ENCODE data around the gene MEX3B.
A peak's percentile ranks its signal among the peaks of the same experiment; 100 is the strongest.

The MEX3B gene

DNA sequence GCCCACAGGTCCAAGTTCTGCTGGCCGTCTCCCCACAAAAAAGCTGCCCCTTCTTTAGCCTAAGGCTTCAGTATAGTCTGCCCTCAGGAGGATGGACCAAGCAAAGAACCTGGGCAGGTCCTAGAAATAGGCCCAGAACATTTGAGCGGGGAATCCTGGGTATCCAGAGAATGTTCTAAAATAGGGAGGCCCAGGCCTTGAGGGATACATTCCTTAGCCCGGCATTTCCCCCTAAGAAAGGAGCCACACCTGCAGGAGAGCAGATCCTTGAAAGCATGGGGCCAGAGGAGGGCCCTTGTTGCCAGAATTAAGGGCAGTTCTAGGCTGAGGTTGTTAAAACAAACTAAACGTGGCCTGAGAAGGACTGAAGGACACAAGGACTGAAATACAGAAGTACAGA is 20.6 kb upstream of the MEX3B start:
- Mint-ChIP-seq H3K27ac (no peak overlapping the region), H3K4me3 (no peak overlapping the region), H3K9me3 (no peaks in the 10 kb centered on the region), H3K4me1 (peaks cover 27% of the 10 kb centered on the region), H3K36me3 (ENCODE audit: low read depth) (no peaks in the 10 kb centered on the region), H3K27me3 (ENCODE audit: low read depth, poor library complexity) (peaks cover 15% of the 10 kb centered on the region)
- TF ChIP-seq, protein P1, sequence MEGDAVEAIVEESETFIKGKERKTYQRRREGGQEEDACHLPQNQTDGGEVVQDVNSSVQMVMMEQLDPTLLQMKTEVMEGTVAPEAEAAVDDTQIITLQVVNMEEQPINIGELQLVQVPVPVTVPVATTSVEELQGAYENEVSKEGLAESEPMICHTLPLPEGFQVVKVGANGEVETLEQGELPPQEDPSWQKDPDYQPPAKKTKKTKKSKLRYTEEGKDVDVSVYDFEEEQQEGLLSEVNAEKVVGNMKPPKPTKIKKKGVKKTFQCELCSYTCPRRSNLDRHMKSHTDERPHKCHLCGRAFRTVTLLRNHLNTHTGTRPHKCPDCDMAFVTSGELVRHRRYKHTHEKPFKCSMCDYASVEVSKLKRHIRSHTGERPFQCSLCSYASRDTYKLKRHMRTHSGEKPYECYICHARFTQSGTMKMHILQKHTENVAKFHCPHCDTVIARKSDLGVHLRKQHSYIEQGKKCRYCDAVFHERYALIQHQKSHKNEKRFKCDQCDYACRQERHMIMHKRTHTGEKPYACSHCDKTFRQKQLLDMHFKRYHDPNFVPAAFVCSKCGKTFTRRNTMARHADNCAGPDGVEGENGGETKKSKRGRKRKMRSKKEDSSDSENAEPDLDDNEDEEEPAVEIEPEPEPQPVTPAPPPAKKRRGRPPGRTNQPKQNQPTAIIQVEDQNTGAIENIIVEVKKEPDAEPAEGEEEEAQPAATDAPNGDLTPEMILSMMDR (IDR thresholded peaks at IDR 0.05): no peak
- no peak for DNase-seq

DNA sequence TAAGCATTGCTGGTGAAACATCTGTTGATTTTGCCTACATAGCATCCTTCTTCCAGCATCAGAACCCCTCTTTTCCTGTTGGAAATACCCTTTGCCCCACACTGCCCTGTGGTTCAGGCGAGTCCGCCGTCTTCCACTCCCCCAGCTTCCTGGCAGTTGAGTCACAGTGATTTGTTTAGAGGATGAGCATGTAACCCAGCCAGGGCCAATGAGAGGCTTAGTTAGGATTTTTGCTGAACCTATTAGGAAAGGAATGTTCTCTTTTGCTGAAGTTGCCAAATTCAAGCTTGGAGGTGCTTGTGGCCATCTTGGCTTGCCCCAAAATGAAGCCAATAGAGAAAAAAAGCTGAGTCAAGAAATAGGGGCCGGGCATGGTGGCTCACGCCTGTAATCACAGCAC is 19.0 kb upstream of the MEX3B start:
- Mint-ChIP-seq H3K27ac (peak overlapping the region; percentile 31), H3K9me3 (no peaks in the 10 kb centered on the region), H3K4me3 (no peak overlapping the region), H3K36me3 (ENCODE audit: low read depth) (no peaks in the 10 kb centered on the region), H3K27me3 (ENCODE audit: low read depth, poor library complexity) (peaks cover 21% of the 10 kb centered on the region), H3K4me1 (peaks cover 27% of the 10 kb centered on the region)
- DNase-seq: no peak
- TF ChIP-seq, protein P1 (IDR thresholded peaks at IDR 0.05): no peak

DNA sequence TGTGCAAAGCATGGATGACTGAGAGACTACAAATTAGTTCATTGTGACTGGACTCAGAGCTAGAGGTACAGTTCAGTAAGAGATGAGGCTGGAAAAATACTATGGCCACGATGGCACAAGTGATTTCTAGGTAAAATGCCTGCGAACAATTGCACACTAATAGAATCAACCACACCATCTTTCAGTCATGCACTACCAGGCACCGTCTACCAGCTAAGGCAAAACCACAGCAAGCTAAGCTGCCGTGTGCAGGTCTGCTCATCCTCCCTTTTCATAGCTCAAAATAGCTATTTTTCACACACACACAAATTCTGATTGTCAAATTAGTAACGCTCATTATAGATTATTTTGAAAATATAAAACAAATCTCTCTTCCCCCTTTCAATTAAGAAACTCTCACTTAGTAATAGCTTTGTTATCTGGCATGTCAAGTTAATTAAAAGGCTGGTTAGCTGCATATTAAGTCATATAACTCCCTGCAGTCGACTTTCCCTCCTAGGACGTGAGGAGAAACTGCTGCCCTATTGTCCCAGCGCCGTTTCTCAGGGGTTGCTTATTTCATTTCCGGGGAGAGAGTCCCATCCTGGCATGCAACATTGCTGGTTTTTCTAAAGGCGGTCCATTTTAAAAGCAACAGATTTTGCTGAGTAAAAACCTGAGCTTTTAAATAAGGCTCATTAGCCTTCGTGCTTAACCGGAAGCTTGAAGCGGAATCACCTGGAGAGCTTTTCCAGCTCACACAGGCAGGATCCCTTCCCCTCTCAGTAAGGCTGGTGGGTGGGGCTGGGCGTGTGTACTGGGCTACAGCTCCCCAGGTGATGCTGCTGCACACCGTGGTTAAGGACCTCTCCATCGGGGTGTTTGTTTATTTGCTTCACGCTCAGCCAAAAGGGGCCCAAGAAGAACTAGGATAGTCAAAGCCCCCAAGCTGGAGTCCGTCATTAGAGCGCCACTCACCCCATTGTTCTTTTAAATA is 16.9 kb upstream of the MEX3B start:
- H3K36me3 Mint-ChIP-seq (ENCODE audit: low read depth): no peaks in the 10 kb centered on the region
- TF ChIP-seq, protein P1 (IDR thresholded peaks at IDR 0.05): no peak
- H3K9me3 Mint-ChIP-seq: no peaks in the 10 kb centered on the region
- peaks cover 40% of the 10 kb centered on the region for H3K27me3 Mint-ChIP-seq (ENCODE audit: low read depth, poor library complexity)
- peak overlapping the region; percentile 52 for H3K4me3 Mint-ChIP-seq
- no peak for DNase-seq
- no peak overlapping the region for H3K27ac Mint-ChIP-seq
- H3K4me1 Mint-ChIP-seq: peaks cover 29% of the 10 kb centered on the region

DNA sequence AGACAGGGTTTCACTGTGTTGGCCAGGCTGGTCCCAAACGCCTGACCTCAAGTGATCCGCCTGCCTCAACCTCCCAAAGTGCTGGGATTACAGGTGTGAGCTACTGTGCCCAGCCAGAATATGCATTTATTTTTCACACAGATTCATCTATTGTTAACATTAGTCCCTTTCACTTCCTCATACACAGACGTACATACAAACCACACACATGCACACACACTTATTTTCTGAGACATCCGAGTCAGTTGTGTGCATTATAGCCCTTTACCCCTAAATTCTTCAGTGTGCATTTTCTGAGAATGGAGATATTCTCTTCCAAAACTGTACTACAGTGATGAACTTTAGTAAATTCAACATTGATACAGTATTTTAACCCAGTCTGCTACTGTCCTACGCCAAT is 15.0 kb upstream of the MEX3B start:
- peaks cover 37% of the 10 kb centered on the region for H3K4me1 Mint-ChIP-seq
- H3K36me3 Mint-ChIP-seq (ENCODE audit: low read depth): no peaks in the 10 kb centered on the region
- H3K27ac Mint-ChIP-seq: no peak overlapping the region
- H3K9me3 Mint-ChIP-seq: no peaks in the 10 kb centered on the region
- H3K27me3 Mint-ChIP-seq (ENCODE audit: low read depth, poor library complexity): peaks cover 55% of the 10 kb centered on the region
- DNase-seq: no peak
- TF ChIP-seq, protein P1 (IDR thresholded peaks at IDR 0.05): no peak
- H3K4me3 Mint-ChIP-seq: no peak overlapping the region

DNA sequence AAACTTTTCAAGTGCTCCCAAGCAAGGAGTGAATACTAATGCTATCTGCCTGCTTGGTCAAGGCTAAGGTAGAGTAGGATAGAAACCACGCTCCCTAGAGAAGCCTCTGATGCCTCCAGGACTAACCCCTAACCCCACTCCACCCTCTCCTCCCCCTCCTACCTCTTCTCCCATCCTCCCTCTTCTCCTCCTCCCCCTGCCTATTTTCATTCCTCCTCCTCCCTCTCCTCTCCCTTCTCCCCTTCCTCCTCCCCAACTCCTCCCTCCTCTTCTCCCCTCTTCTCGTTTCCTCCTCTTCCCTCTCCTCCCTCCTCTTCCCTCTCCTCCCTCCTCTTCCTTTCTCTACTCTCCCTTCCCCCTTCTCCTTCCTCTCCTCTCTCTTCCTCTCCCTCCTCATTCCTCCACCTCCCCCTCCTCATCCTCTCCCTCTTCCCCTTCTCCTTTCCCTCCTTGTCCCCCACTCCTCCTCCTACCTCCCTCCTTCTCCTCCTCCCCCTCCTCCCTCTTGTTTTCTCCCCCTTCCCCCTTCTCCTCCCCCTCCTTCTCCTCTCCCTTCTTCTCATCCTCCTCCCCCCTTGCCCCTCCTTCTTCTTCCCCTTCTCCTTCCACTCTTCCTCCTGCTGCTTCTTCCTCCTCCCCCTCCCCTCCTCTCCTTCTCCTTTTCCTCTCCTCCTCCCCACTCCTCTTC is 12.8 kb upstream of the MEX3B start:
- TF ChIP-seq, protein P1 (IDR thresholded peaks at IDR 0.05): no peak
- Mint-ChIP-seq H3K27me3 (ENCODE audit: low read depth, poor library complexity) (peaks cover 54% of the 10 kb centered on the region), H3K36me3 (ENCODE audit: low read depth) (no peaks in the 10 kb centered on the region), H3K27ac (no peak overlapping the region), H3K9me3 (no peaks in the 10 kb centered on the region), H3K4me3 (peak overlapping the region; percentile 69), H3K4me1 (peaks cover 37% of the 10 kb centered on the region)
- DNase-seq: no peak
